HG03432 (cell line): ENCODE data around the gene PFKM.
"Not testable (repeated sequence)": the region's sequence is repeated elsewhere in the genome, so short reads cannot be mapped to it uniquely, and the experiment has no call there.

Experiments used
- ATAC-seq: cut with Tn5 transposase; IDR thresholded peaks from one replicate; pipeline ENCODE4 v1.9.1; 2021; ENCODE audit warnings: mild to moderate bottlenecking, moderate library complexity; ENCODE audit not compliant: unreplicated experiment

Gene PFKM

DNA sequence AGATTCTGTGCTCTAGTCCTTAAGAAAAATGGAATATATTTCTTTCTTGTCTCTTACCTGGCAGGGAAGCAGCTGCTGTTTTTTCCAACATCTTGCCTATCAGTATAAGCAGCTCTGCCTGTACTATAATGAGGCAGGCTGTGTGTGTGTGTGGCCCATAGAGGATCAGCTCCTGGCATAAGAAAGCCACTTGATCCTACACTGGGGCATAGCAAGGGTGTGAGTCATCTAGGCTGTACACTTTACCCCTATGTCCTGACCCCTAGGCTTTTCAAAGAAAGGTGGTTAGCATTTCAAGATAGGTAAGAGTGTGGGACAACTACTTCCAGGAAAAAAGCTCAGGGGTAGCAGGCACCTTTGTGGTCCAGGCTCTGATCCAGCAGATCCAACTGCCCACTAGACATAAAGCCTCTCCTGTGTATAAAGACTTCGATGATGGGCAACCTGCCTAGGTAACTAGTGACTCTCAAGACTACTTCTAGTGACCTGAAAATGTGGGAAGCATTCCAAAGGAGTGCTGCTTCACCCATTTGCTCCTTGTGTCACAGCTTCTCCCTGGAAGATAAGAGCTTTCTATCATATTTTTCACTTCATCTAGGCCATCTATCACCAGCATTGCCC is 8.4 kb upstream of the PFKM start:
- ATAC-seq = no peak

DNA sequence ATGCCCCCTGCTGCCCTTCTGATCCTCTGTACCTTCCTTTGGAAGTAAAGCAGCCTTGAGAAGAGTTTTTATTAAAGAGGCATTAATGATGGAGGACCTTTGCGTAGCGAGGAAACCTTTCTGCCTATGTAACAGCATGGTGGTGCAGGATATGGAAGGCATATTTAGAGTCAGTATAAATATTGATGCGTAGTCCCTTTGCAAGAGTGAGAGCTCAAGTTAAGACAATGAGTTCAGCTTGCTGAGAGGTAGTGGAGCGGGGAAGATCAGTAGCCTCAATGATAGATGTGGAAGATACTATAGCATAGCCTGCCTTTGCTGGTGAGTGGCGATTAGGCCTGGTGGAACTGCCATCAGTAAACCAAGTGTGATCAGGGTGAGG is 7.9 kb upstream of the PFKM start:
- ATAC-seq = not testable (repeated sequence)

DNA sequence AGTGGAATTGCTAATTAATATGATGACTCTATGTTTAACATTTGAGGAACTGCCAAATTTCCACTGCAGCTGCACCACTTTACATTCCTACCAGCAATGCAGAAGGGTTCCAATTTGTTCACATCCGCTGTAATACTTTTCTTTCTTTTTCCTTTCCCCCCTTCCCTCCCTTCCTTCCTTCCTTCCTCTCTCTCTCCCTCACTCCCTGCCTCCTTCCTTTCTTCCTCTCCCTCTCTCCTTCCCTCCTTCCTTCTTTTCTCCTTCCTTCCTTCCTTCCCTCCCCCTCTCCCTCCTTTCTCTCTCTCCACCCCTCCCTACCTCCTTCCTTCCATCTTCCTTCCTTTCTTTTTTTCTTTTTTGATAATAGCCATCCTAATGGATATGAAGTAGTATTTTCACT is 3.2 kb upstream of the PFKM start:
- ATAC-seq = no peak

DNA sequence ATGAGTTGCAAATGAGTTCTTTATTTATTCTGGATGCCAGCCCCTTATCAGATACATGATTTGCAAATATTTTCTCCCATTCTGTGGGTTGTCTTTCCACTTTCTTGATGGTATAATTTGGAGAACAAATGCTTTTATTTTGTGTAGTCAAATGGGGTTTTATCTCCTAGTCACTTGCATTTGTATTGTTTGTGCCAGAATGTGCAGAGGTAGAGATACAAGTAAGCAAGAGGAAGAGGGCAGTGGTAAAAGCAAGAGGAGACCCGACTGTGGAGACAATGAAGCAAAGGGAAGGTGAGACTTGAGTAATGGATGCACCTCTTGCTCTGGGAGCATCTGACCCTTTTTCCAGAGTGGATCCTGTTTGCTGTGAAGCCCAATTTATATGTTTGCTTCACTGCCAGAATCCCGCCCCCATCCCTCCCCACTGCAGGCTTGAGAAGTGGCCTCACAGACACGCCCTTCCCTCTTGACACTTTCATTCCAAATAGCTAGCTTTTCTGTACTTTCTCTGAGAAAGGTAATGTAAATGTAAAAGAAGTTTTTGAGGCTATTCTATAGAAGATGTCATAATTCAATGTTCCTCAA is 786 bp upstream of the PFKM start:
- no peak for ATAC-seq

DNA sequence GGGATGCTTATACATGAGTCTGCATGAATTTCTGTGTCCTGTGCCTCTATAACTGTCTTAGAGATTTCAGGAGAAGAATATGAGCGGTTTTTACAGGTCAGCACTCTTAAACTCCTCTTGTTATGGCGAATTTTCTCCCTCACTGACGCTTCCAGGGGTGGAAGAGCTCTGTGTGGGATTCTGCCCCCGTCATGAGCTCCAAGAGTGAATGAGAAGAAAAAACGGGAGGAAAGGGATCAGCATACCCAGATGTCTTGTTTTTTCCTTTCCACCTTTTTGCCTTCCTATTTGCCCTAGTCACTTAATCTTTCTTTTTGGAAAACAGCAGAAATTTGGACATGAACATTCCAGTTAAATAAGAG is 651 bp downstream of the PFKM start:
- peak; percentile 1 for ATAC-seq

DNA sequence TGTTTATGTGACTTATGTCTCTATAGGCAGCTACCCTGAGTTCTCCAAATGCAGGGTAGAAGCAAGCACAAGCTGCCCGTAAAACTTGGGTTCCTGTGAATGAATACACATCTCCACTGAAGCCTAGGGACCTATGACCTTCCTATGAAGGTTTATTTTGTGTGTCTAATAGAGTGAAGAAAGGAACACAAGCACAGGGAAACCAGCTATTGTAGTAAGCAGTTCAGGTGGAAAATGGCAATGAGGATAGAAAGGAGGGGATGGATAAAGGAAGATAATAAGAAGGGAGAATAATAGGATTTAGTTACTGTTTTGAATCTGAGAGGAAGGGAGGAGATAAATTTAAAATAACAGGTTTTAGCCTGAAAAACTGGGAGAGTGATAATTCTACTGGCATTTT is 2.4 kb downstream of the PFKM start:
- no peak for ATAC-seq

DNA sequence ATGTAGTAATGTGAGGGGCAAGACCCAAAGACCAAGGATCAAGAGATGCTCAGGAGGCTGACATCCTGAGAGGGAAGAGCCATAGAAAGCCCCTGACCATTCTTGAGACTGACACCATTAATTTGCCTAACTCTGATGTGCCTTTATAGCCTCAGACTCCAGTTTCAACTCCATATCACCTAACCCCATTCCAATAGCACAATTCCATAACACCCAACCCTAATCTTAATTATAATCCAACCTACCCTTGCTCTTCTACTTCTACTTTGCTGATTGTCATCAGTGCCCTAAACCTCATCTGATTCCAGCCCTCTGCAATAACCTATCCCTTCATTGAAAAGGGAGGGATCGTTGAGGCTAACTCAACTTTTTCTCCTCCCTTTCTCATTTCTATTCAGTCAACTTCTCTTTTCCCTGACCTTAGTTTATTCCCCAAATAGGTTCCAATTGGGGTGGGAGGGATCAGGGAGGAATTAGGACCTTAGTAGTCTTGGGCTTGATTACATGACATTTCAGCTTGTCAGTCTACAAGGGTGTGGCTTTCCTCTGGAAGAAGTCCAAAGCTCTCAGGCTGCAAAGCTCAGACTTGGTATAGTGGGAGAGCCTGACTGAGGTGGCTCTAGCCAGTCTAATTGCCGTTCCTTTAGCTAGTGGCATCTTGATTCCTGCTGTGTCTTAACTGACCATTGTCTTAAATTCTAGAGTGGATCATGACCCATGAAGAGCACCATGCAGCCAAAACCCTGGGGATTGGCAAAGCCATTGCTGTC is 3.1 kb downstream of the PFKM start:
- ATAC-seq = no peak

DNA sequence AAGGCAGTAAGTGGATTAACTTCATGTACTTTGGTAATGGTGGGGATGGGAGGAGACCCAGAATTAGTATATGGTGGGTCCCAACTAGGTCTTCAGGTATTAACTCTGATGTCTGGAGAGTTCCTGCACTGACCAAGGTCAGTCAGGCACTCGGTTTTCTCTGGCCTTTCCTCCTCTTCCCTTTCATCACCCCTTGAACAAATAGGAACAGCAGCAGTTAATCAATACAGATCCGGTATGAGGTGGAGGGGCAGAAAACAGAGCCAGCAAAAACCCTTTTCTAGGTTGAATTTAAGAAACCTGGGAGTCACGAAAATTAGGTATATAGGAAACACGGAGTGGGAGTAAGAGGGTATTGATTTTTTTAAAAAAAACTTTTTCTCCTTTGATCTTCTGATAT is 4.0 kb downstream of the PFKM start:
- ATAC-seq = no peak

DNA sequence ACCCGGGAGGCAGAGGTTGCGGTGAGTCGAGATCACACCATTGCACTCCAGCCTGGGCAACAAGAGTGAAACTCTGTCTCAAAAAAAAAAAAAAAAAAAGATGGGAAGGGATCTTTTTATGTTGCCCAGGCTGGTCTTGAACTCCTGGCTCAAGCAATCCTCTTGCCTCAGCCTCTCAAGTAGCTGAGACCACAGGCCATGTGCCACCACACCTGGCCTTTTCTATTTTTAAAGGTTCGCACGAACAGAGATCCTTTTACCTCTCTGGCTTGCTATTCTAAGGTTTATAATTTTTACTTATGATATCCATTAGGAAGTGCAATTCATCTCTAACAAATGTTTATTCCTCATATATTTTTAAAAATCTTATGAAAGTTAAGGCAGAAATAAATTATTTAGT is 6.4 kb downstream of the PFKM start:
- ATAC-seq = not testable (repeated sequence)

DNA sequence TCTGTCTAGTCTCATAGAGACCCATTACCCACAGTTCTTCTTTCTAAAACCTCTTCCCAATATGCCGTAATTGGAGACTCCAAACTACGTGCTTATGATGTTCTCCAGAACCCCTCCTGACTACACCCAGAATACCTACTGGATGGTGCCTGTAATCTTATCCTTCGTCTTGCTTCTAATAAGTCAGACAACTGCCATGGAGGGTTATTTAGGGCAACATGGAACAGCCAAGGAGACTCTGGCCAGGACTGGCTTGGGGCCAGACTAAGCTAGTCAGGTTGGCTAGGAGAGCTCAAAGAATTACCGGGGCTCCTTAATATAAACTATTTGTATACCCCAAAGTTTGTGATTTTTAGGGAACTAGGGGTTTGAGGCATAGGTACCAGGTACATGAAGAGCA is 6.8 kb downstream of the PFKM start:
- no peak for ATAC-seq

DNA sequence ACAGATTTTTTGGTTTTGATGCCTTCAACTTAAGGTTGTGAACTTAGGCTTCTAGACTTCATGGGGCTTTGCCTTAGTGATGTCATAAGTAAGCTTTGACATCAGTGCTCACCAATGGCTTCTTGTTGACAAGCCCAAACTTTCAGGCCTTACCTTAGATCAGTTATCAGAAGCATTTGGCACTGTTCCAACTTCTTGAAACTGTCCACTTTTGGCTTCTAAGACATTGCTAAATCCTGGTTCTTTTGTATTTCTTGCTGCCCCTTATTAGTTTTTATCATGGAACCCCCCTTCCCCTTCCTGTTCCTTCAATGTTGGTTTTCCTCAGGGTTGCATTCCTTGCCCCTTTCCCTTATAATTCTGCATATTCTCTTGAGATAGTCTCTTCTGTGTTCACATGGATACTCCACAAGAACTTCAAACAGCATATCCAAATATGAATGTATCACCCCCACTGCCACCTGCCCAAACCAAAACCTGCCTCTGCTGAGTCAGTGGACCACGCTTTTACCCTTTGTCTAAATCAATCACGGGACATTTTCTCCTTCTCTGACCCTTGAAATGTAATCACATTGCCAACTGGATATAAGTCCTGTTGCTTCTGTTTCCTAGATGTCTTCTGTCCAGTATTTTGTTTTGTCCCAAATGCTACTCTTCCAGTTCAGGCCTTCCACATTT is 7.9 kb downstream of the PFKM start:
- no peak for ATAC-seq

DNA sequence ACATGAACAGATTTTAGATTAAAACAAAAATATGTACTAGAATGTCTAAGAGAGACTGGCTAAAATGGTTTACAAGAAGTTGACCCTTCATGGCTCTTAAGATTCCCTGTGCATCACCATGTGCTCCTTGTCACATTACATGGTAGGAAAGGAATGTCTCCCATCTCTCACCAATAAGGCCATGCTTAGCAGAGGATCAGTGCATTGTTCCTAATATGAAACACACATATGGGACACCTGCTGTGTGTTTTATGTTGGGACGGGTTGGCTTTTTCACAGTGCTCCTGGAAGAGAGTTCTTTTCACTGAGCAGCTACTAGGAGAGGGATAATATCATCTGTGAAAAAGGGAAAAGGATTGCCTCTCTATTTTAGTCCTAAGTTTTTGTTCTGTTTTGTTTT is 9.6 kb downstream of the PFKM start:
- ATAC-seq = no peak

DNA sequence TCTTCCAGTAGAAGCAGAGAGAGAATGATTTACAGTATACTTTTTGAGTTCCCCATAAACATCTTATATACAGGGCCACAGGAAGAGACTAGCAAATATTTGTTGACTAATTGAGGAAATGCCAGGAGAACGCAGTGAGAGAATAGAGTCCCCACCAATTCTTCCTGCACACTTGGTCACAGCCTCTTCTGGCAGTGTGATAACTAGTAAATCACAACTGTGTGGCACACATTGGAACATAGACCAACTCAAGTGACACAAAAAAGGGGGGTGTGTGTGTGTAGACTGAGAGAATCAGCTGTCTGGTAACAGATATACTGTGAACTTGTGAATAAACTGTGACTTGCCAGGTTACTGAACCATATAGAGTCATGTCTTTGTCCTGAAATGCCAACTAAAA is 10.2 kb downstream of the PFKM start:
- ATAC-seq = no peak

DNA sequence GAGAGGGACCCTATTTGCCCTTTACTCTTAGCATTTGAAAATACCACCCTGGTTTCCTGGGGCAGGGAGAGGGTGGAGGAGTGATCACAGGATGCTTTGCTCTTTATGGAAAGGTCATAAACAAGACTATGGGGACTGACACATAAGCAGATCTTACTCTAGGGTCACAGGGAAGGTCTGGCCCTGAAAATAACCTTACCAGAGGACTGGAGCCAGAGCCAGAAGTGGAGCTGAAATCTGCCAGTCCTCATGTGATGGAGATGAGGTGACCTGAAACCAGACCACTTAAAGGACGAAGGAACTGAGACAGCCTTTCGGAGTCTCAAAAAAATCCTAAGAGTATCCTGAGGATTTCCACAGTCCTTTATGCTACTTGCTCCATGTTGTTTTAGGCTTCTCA is 12.4 kb downstream of the PFKM start:
- ATAC-seq = no peak

DNA sequence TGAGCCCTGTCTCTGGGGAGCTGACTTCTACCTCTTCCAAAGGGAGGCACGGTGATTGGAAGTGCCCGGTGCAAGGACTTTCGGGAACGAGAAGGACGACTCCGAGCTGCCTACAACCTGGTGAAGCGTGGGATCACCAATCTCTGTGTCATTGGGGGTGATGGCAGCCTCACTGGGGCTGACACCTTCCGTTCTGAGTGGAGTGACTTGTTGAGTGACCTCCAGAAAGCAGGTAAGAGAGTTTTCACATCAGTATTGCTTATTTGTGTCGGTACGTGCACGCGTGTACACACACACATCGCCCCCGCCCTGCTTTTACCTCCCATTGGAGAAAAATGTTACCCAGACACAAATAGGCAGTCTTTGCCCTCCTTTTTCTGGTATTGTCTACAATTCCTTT is 13.7 kb downstream of the PFKM start:
- no peak for ATAC-seq

DNA sequence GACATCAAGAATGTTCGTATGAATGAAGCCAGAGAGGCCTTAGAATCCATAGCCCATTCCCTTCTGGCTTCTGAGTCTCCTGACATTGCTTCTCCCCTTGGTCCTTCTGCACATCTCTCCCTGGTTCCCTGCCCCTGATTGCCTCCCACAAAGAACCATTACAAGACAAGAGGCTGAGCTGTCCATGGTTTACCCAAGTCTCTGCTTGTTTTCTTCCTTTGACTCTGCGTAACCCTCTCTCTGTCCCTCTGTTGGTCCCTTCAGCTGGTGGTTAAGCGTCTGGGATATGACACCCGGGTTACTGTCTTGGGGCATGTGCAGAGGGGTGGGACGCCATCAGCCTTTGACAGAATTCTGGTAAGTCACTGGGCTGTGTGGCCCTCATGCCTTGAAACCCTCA is 15.9 kb downstream of the PFKM start:
- ATAC-seq = no peak

DNA sequence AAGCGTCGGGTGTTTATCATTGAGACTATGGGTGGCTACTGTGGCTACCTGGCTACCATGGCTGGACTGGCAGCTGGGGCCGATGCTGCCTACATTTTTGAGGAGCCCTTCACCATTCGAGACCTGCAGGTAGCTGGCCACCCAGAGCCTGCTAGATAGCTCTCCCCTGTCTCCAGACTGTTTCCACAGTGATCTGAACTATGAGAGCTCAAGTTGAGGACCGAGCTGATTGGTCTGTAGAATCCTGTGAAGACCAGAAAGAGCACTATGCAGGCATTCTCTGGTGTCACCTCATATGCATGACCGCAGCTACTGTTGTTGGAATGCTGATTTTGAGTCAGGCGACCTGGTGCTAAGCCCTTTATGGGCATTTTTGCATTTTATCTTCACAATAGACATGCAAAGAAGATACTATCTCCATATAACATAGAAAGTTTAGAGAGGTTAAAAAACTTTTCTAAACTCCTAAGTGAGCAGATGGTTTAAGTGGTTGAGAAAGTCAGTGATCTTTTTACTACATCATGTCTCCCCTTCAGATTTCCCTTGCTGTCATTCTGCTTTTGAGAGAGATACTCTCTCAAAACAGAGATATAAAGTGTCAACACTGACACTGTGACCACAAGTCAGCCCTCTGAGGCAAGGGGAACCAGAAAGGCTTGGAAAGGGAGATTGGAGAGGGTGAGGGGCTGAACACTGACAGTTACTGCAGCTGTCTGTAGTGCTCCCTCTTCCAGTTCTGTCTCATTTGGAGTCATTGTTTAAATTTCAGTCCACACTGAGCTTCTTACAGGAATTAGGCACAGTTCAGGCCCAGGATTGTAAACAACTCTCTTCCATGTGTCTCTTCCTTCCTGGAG is 23.9 kb downstream of the PFKM start:
- no peak for ATAC-seq

DNA sequence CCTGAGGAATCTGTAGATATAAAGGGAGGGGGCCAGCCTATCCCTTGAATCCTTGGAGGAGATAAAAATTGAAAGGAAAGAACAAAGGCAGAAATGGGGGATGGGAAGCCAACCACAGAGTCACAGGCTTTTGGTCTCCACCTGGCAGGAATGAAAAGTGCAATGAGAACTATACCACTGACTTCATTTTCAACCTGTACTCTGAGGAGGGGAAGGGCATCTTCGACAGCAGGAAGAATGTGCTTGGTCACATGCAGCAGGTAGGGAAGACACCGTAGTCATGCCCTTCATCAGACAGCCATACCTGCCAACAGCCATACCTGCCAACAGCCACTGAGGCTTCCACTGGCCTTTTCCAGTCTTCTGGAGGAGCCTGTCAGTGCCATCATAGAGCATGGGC is 24.7 kb downstream of the PFKM start:
- no peak for ATAC-seq

DNA sequence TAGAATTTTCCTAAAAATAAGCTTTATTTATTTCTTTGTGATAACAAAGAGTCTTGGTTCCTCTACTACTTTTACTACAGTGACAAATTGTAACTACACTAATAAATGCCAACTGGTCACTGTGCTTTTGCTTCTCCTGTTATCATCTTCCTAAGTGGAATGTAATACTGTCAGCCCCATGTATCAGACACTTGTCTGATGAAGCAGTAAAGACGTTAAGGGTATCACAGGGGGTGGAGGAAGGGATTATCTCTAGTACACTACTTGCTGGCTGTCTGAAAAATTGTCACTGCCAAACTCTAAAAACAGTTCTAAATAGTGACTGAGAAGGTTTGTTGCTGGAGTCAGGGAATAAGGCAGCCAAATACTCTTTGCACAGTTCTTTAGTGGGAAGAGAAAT is 26.8 kb downstream of the PFKM start:
- ATAC-seq = no peak

DNA sequence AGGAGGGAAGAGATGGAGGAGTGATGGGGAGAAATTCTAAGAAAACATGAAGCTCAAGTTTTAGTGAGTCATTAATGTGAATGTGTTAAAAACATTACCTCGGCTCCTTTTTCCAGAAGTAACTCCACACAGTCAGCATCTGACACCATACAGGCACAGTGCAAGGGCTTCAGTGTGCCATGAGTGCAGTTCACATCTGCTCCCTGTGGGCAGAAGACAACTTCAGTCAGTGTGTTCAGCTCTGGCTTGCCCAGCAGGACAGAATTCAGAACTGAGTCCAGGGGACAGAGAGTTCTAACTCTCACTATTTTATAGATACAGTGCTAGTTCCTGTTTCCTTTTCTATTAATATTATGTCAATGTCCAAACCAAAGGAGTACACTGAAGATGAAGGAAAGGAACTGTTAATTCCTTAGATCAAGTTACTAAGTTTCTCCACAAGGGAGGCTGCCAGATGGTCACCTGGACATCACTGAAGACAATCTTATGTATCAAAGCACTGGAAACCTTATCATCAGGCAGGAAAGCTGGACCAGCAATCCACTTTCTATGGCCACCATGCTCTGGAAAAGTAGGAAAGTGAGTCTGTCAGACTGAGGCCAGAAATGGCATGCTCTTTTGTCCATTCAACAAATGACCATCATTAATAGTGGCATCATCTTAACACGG is 32.1 kb downstream of the PFKM start:
- ATAC-seq = no peak

DNA sequence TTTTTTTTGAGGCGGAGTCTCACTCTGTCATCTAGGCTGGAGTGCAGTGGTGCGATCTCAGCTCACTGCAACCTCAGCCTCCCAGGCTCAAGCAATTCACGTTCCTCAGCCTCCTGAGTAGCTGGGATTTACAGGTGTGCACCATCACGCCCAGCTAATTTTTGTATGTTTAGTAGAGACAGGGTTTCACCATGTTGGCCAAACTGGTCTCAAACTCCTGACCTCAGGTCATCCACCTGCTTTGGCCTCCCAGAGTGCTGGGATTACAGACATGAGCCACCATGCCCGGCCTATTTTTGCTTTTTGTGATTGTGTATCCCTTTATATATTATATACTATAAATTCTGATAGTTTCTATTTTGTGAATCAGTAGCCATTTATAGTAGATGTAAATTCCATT is 36.6 kb downstream of the PFKM start:
- ATAC-seq = not testable (repeated sequence)
